Vagina (tissue), 2 donors: ENCODE data around the gene SLC22A23. TPM values are rescaled to one million over a fixed set of nuclear protein-coding genes. Genes with fewer than 3 reads are reported as not detected.

Source experiments
- DNase-seq, 2 donors: peaks; one replicate each; pipeline ENCODE4 v3.0.0-alpha.2; 2017; ENCODE audit errors: extremely low spot score in 2 of 2
- H3K27ac ChIP-seq: fragments of 200-600 bp; sonication (generic); one replicate; pipeline ENCODE4 v1.5.1; 2019
- H3K27me3 ChIP-seq: fragments of 200-600 bp; sonication (generic); one replicate; pipeline ENCODE4 v1.5.1; 2019
- H3K36me3 ChIP-seq, 2 donors: fragments of 200-600 bp; sonication (generic); one replicate each; pipeline ENCODE4 v1.5.1; 2017 to 2019
- H3K4me1 ChIP-seq: fragments of 200-600 bp; sonication (generic); one replicate; pipeline ENCODE4 v1.5.1; 2019
- H3K4me3 ChIP-seq, 2 donors: fragments of 200-600 bp; sonication (generic); 1 replicate in 1 of 2; 2 replicates in 1 of 2; pipeline ENCODE4 v1.5.1; 2016 to 2019
- H3K9me3 ChIP-seq: fragments of 200-600 bp; sonication (generic); one replicate; pipeline ENCODE4 v1.5.1; 2019
- CTCF ChIP-seq, 3 experiments: fragments of 450-650 bp in 2 of 3; fragments of 200-600 bp in 1 of 3; sonication (generic) in 1 of 3; IDR thresholded peaks; one replicate each; pipeline ENCODE4 v1.5.1; 2017 to 2019; ENCODE audit warnings: antibody characterized with exemption in 3 of 3, mild to moderate bottlenecking in 2 of 3, moderate library complexity in 2 of 3
- POLR2A ChIP-seq, 2 donors: fragments of 450-650 bp; IDR thresholded peaks; one replicate each; pipeline ENCODE4 v1.6.1; 2017; ENCODE audit warnings: antibody characterized with exemption in 2 of 2, mild to moderate bottlenecking in 2 of 2, moderate library complexity in 2 of 2
- POLR2AphosphoS5 ChIP-seq, 2 donors: sonication (generic); formaldehyde crosslinking; IDR thresholded peaks; one replicate each; pipeline ENCODE4 v1.9.0; 2017; ENCODE audit warnings: antibody characterized with exemption in 2 of 2, mild to moderate bottlenecking in 2 of 2, low read depth in 1 of 2; ENCODE audit not compliant: insufficient read depth in 1 of 2
- intact Hi-C: fragments of 100-400 bp; cut with DNase I; formaldehyde crosslinking; loops from one replicate; pipeline ENCODE4 v1.15.1; 2023
- total RNA-seq: library from RNA; depleted of rRNA; stranded (reverse); fragments of >200 nt; gene quantifications from one replicate; pipeline ENCODE4 v1.2.3, GENCODE V29; 2016

Gene SLC22A23
- total RNA-seq, 1 donor from 2014 or later = 40.5 TPM

DNA sequence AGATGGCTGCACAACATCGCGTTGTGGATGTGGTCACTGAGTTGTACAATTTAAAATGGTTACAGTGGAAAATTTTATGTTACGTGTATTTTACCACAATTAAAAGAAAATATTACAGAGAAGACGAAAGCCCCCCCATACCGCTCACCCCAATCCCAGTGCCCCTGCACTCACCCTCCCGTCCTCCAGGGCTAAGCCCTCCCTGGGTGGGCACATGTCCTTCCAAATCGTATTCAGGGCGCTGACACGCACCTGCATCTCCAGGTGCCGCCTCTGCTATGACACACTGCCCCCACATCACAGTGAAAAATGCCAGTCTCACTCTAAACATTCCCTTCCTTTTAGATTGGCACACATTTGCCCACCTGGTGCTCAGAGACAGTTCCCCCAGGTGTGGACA is 148.7 kb downstream of the SLC22A23 start:
- TF ChIP-seq POLR2AphosphoS5 (IDR thresholded peaks at IDR 0.05; ENCODE audit: insufficient read depth in 1 of 2, low read depth in 1 of 2) = no peak
- TF ChIP-seq POLR2A (IDR thresholded peaks at IDR 0.05) = no peak
- no peak for TF ChIP-seq CTCF (IDR thresholded peaks at IDR 0.05)
- H3K4me3 ChIP-seq = no peak overlapping the region
- H3K27ac ChIP-seq = no peak overlapping the region
- H3K27me3 ChIP-seq = no peaks in the 10 kb centered on the region
- DNase-seq = no peak
- H3K36me3 ChIP-seq = no peaks in the 10 kb centered on the region
- no peaks in the 10 kb centered on the region for H3K4me1 ChIP-seq
- H3K9me3 ChIP-seq = no peaks in the 10 kb centered on the region
- intact Hi-C loops = no loop called here

- DNase-seq = no peak
- Histone ChIP-seq H3K27me3 (no peaks in the 10 kb centered on the region), H3K27ac (no peak overlapping the region), H3K4me1 (no peaks in the 10 kb centered on the region), H3K36me3 (no peaks in the 10 kb centered on the region), H3K9me3 (no peaks in the 10 kb centered on the region), H3K4me3 (no peak overlapping the region)
- intact Hi-C loops = no loop called here
- TF ChIP-seq POLR2AphosphoS5 (IDR thresholded peaks at IDR 0.05; ENCODE audit: insufficient read depth in 1 of 2, low read depth in 1 of 2) (no peak), POLR2A (IDR thresholded peaks at IDR 0.05) (no peak)
Observed at GRCh38 chr6:3307436-3307835, 149.4 kb downstream of the SLC22A23 start.

DNA sequence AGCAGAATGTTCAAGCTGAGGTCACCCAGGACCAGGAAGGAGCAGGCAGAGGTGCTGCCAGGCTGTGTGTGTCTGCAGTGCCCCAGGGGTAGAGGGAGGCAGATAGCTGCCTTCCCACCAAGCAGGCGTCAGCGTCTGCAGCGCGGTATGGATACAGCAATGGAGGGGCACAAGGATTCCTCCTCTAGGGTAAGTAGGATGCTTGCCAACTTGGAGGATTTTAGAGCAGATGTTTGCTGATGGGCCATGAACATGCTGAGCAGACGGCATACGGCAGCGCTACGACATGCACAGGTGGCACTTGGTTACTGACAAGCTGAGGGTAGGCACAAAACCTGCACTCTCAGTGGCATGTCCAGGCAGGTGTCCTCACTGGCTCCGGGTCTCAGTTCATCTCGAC is 150.0 kb downstream of the SLC22A23 start:
- no peaks in the 10 kb centered on the region for H3K4me1 ChIP-seq
- no peak for DNase-seq
- intact Hi-C loops = no loop called here
- no peaks in the 10 kb centered on the region for H3K9me3 ChIP-seq
- no peak overlapping the region for H3K4me3 ChIP-seq
- TF ChIP-seq POLR2AphosphoS5 (IDR thresholded peaks at IDR 0.05; ENCODE audit: insufficient read depth in 1 of 2, low read depth in 1 of 2) (no peak), CTCF (IDR thresholded peaks at IDR 0.05) (no peak), POLR2A (IDR thresholded peaks at IDR 0.05) (no peak)
- no peaks in the 10 kb centered on the region for H3K27me3 ChIP-seq
- H3K27ac ChIP-seq = no peak overlapping the region
- no peaks in the 10 kb centered on the region for H3K36me3 ChIP-seq

DNA sequence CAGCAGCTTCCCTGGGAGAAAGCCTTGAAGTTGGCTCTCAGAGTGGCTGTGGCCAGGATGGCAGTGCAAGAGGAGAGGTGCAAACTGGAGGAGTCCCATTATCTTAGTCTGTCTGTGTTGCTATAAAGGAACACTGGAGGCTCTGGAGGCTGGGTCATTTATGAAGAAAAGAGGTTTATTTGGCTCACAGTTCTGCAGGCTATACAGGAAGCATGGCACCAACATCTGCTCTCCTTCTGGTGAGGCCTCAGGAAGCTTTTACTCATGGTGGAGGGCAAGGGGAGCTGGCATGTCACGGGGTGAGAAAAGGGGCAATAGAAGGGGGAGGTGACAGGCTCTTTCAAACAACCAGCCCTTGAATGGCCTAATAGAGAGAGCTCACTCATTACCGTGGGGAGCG is 151.0 kb downstream of the SLC22A23 start:
- no peaks in the 10 kb centered on the region for H3K9me3 ChIP-seq
- no peak for DNase-seq
- H3K27me3 ChIP-seq = no peaks in the 10 kb centered on the region
- H3K36me3 ChIP-seq = no peaks in the 10 kb centered on the region
- no peak overlapping the region for H3K4me3 ChIP-seq
- TF ChIP-seq POLR2AphosphoS5 (IDR thresholded peaks at IDR 0.05; ENCODE audit: insufficient read depth in 1 of 2, low read depth in 1 of 2) (no peak), POLR2A (IDR thresholded peaks at IDR 0.05) (no peak), CTCF (IDR thresholded peaks at IDR 0.05) (no peak)
- intact Hi-C loops = no loop called here
- H3K27ac ChIP-seq = no peak overlapping the region
- no peaks in the 10 kb centered on the region for H3K4me1 ChIP-seq

DNA sequence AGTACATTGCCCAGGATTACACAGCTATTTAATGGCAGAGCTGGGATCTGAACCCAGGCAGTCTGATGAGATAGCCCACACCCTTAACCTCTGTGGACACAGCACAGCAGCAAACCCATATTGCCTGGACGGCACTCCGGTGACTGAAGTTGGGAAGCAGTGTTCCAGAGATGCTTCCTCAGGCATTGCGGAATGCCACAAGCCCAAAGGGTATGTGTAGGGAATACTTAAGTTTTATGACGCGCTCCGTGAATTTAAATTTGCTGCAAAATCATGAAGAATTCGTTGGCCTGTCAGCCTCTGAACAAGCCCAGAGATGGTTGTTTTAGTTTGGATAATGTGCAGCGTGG is 151.7 kb downstream of the SLC22A23 start:
- intact Hi-C loops = no loop called here

More for the DNA sequence above, 151.7 kb downstream of the SLC22A23 start:
- Histone ChIP-seq H3K4me3 (no peak overlapping the region), H3K27me3 (no peaks in the 10 kb centered on the region), H3K9me3 (no peaks in the 10 kb centered on the region), H3K27ac (no peak overlapping the region), H3K36me3 (no peaks in the 10 kb centered on the region), H3K4me1 (no peaks in the 10 kb centered on the region)
- no peak for DNase-seq
- no peak for TF ChIP-seq CTCF (IDR thresholded peaks at IDR 0.05)
- no peak for TF ChIP-seq POLR2A (IDR thresholded peaks at IDR 0.05)
- TF ChIP-seq POLR2AphosphoS5 (IDR thresholded peaks at IDR 0.05; ENCODE audit: insufficient read depth in 1 of 2, low read depth in 1 of 2) = no peak
